Transverse colon (tissue), 4 donors: ENCODE results near the gene GPR176. TPM values are rescaled to one million over a fixed set of nuclear protein-coding genes. Genes with fewer than 3 reads are reported as not detected.

ENCODE experiments used
- DNase-seq: peaks from one replicate; pipeline ENCODE4 v3.0.0-alpha.2; 2019
- H3K27ac ChIP-seq, 4 donors: fragments of 200-600 bp; sonication (generic); 2 replicates each; pipeline ENCODE4 v1.5.1; 2016 to 2018; ENCODE audit warnings: inconsistent platforms in 4 of 4
- H3K27me3 ChIP-seq: fragments of 200-600 bp; sonication (generic); 2 replicates; pipeline ENCODE4 v1.5.1; 2017; ENCODE audit warnings: inconsistent platforms
- H3K36me3 ChIP-seq, 4 donors: fragments of 200-600 bp; sonication (generic); 2 replicates each; pipeline ENCODE4 v1.5.1; 2017 to 2019; ENCODE audit warnings: inconsistent platforms in 4 of 4
- H3K4me1 ChIP-seq, 4 donors: fragments of 200-600 bp; sonication (generic); 2 replicates each; pipeline ENCODE4 v1.5.1; 2017 to 2020; ENCODE audit warnings: inconsistent platforms in 4 of 4
- H3K4me3 ChIP-seq, 4 donors: fragments of 200-600 bp; sonication (generic); 1 replicate in 1 of 4; 2 replicates in 3 of 4; pipeline versions ENCODE4 v1.5.1 to v1.6.1; 2017 to 2019; ENCODE audit warnings: inconsistent platforms in 4 of 4
- H3K9me3 ChIP-seq, 2 donors: fragments of 200-600 bp; sonication (generic); 2 replicates each; pipeline ENCODE4 v1.5.1; 2017 to 2019; ENCODE audit warnings: inconsistent platforms in 2 of 2
- EP300 ChIP-seq: sonication (generic); formaldehyde crosslinking; IDR thresholded peaks from one replicate; pipeline ENCODE4 v1.6.1; 2017; ENCODE audit warnings: antibody characterized with exemption, low read depth
- POLR2A ChIP-seq: fragments of 450-650 bp; IDR thresholded peaks from one replicate; pipeline ENCODE4 v1.6.1; 2016; ENCODE audit warnings: antibody characterized with exemption, mild to moderate bottlenecking, moderate library complexity
- POLR2AphosphoS5 ChIP-seq, 3 donors: sonication (generic); formaldehyde crosslinking; IDR thresholded peaks; one replicate each; pipeline ENCODE4 v1.6.1; 2016; ENCODE audit warnings: antibody characterized with exemption in 3 of 3
- WGBS, 2 donors: methylation state at CpG; one replicate each; pipeline ENCODE4 v1.1.5; 2018; ENCODE audit warnings: low coverage in 1 of 2; 5-methylcytosine and 5-hydroxymethylcytosine counted together
- in situ Hi-C, 4 donors: fragments of 200-750 bp; cut with MboI; loops; one replicate each; pipeline versions ENCODE4 v1.15.0 to v1.15.1; 2017; ENCODE audit warnings: low sequenced_read_pairs in 3 of 4, low pct_ligation_motif_present in 1 of 4, low pct_unique_long_range_greater_than_20kb in 1 of 4
- intact Hi-C: fragments of 100-400 bp; cut with DNase I; formaldehyde crosslinking; loops from one replicate; pipeline ENCODE4 v1.15.1; 2023; ENCODE audit warnings: low total_unique reads
- total RNA-seq, 4 donors: library from RNA; depleted of rRNA; stranded (reverse); fragments of >200 nt; gene quantifications; one replicate each; pipeline ENCODE4 v1.1.0, GENCODE V29; 2016
- TF ChIP-seq, protein P1 (sequence below), 5 experiments: fragments of 200-600 bp in 3 of 5; fragments of 450-650 bp in 2 of 5; sonication (generic) in 3 of 5; IDR thresholded peaks; 1 replicate in 2 of 5; 2 replicates in 3 of 5; pipeline ENCODE4 v1.5.1; 2016 to 2017; ENCODE audit warnings: antibody characterized with exemption in 5 of 5, inconsistent platforms in 3 of 5, mild to moderate bottlenecking in 2 of 5, moderate library complexity in 1 of 5

The GPR176 gene
- total RNA-seq, 4 donors from 2014 or later: 1.6 to 10.9 (median 2.5) TPM; not detected in 1

GRCh38 chr15:39920510-39921273 lies 626 bp upstream of the GPR176 start:
- Histone ChIP-seq H3K27me3 (peaks cover 40% of the 10 kb centered on the region), H3K27ac (peak overlapping the region; percentile 65 to 69 (median 68))
- in situ Hi-C loops: no loop called here

DNA sequence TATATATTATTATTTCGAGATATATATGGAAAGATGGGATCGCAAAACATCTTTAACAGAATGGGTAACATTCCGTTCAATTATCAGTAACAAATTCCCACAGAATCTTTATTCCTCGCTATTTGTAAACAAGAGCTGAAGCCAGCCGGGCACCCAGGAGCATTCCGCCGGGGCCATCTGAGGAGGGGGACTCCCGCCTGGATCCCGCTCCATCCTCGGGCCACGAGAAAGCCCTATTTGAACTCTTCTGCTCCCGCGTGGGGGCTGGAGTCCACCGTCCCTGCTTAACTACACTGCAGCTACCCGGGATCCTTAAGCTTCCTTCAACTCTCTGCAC lies 687 bp downstream of the GPR176 start:
- in situ Hi-C loops: no loop called here
- H3K9me3 ChIP-seq: no peaks in the 10 kb centered on the region
- TF ChIP-seq, protein P1, sequence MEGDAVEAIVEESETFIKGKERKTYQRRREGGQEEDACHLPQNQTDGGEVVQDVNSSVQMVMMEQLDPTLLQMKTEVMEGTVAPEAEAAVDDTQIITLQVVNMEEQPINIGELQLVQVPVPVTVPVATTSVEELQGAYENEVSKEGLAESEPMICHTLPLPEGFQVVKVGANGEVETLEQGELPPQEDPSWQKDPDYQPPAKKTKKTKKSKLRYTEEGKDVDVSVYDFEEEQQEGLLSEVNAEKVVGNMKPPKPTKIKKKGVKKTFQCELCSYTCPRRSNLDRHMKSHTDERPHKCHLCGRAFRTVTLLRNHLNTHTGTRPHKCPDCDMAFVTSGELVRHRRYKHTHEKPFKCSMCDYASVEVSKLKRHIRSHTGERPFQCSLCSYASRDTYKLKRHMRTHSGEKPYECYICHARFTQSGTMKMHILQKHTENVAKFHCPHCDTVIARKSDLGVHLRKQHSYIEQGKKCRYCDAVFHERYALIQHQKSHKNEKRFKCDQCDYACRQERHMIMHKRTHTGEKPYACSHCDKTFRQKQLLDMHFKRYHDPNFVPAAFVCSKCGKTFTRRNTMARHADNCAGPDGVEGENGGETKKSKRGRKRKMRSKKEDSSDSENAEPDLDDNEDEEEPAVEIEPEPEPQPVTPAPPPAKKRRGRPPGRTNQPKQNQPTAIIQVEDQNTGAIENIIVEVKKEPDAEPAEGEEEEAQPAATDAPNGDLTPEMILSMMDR (IDR thresholded peaks at IDR 0.05): no peak
- TF ChIP-seq POLR2AphosphoS5 (IDR thresholded peaks at IDR 0.05) (no peak), POLR2A (no peak), EP300 (no peak)
- H3K27me3 ChIP-seq: peaks cover 40% of the 10 kb centered on the region
- 11 to 14% methylated on average over 7 to 15 of the region's 15 CpGs for WGBS, 2 donors
- peaks cover 0 to 16% (median 14%) of the 10 kb centered on the region in 4 donors for H3K4me1 ChIP-seq
- DNase-seq: no peak
- H3K27ac ChIP-seq: peak overlapping the region in 3 of 4 donors; percentile 67 to 69 (median 69)
- H3K4me3 ChIP-seq: peak overlapping the region; percentile 45 to 64 (median 58)
- no peaks in the 10 kb centered on the region for H3K36me3 ChIP-seq
- intact Hi-C loops: no loop called here

More at GRCh38 chr15:39920510-39921273, 626 bp upstream of the GPR176 start:
- TF ChIP-seq EP300 (no peak), POLR2AphosphoS5 (IDR thresholded peaks at IDR 0.05) (peak; percentile 49 to 77 (median 64)), POLR2A (peak; percentile 34)
- TF ChIP-seq, protein P1 (IDR thresholded peaks at IDR 0.05): no peak
- Histone ChIP-seq H3K36me3 (no peaks in the 10 kb centered on the region), H3K4me3 (peak overlapping the region; percentile 45 to 64 (median 58)), H3K4me1 (peaks cover 0 to 16% (median 14%) of the 10 kb centered on the region in 4 donors), H3K9me3 (no peaks in the 10 kb centered on the region)
- intact Hi-C loops: no loop called here
- WGBS, 2 donors: 4% methylated on average over 27 of the region's 70 CpGs; no CpG with 5 or more reads in 1 of the 2 donors
- DNase-seq: peak; percentile 80

GRCh38 chr15:39918688-39919385 lies 1.2 kb downstream of the GPR176 start:
- H3K36me3 ChIP-seq: no peaks in the 10 kb centered on the region
- H3K27me3 ChIP-seq: peaks cover 40% of the 10 kb centered on the region
- TF ChIP-seq POLR2A (no peak), POLR2AphosphoS5 (IDR thresholded peaks at IDR 0.05) (peak in 2 of 3 donors; percentile 10 to 37)
- no peaks in the 10 kb centered on the region for H3K9me3 ChIP-seq
- intact Hi-C loops: no loop called here
- in situ Hi-C loops: no loop called here
- no peak overlapping the region for H3K27ac ChIP-seq
- 30 to 33% methylated on average over 12 to 13 of the region's 13 CpGs for WGBS, 2 donors
- peaks cover 0 to 16% (median 14%) of the 10 kb centered on the region in 4 donors for H3K4me1 ChIP-seq
- DNase-seq: no peak
- H3K4me3 ChIP-seq: peak overlapping the region in 1 of 4 donors; percentile 64

GRCh38 chr15:39914977-39915376 lies 5.1 kb downstream of the GPR176 start:
- TF ChIP-seq, protein P1 (IDR thresholded peaks at IDR 0.05): no peak
- TF ChIP-seq POLR2A (no peak), POLR2AphosphoS5 (IDR thresholded peaks at IDR 0.05) (no peak), EP300 (no peak)
- DNase-seq: no peak
- Histone ChIP-seq H3K27ac (no peak overlapping the region), H3K9me3 (no peaks in the 10 kb centered on the region), H3K4me1 (peaks cover 0 to 10% (median 8%) of the 10 kb centered on the region in 4 donors), H3K36me3 (no peaks in the 10 kb centered on the region), H3K27me3 (peaks cover 34% of the 10 kb centered on the region), H3K4me3 (no peak overlapping the region)
- WGBS, 2 donors: 69 to 86% methylated on average over 1 to 2 of the region's 2 CpGs
- intact Hi-C loops (no loop called here), in situ Hi-C loops (no loop called here)
